ENCODE data around the gene LRBA.
"Not testable (repeated sequence)": the region's sequence is repeated elsewhere in the genome, so short reads cannot be mapped to it uniquely, and the experiment has no call there.

Gene LRBA

DNA sequence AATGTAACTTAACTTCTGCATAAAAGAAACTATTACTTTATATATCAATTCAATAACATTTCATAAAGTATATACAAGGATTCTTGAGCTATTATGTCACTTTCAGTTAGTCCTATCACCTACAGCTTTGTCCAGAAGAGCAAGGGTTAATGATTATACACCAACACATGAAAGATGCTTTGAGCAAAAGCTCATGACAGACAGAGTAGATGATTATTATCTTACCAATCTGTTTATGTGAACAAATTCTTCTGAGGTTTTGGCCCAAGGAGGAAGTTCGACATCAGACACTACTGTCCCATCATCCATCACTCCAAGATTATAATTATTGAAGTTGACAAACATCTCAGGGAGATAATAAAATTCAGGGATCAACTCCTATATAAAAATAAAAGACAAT, 599.9 kb downstream of the LRBA start:
- no peak for DNase-seq (ENCODE audit: low spot score)

DNA sequence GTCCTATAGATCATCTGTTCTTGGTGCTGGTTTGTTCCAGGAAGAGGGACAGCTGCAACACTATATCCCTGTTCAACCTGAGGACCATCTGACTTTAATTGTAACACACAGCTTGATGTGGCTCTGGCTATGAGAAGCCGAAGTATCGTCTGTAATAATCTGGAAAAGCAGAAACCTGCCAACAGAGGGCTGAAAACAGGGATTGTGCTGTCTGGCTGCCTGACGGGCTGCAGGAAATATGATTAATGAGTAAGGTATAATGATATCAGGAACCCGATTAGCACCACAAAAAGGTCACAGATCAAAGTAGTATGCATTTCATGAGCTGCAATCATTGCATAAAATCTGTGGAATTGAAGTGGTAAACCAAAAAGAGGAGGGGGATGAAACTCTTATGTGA, 603.6 kb downstream of the LRBA start:
- DNase-seq (ENCODE audit: low spot score): no peak

DNA sequence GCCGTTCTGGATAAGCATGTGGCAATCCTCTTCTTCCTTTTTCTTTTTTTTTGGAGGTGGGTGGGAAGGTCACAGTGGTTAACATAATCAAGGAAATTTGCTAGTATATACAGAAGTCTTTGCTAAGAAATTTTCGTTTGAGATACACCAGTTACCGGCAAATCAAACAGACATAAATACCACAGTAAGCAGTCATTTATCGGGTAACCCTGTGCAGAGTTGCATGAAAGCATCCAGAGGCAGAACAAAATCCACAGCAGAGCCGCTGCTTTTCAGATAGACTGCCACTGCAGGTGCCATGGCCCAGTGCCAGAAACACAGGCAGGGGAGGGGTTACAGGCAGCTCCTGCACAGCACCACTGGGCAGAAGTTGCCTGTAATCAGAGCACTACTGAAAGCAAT, 612.2 kb downstream of the LRBA start:
- no peak for DNase-seq (ENCODE audit: low spot score)

DNA sequence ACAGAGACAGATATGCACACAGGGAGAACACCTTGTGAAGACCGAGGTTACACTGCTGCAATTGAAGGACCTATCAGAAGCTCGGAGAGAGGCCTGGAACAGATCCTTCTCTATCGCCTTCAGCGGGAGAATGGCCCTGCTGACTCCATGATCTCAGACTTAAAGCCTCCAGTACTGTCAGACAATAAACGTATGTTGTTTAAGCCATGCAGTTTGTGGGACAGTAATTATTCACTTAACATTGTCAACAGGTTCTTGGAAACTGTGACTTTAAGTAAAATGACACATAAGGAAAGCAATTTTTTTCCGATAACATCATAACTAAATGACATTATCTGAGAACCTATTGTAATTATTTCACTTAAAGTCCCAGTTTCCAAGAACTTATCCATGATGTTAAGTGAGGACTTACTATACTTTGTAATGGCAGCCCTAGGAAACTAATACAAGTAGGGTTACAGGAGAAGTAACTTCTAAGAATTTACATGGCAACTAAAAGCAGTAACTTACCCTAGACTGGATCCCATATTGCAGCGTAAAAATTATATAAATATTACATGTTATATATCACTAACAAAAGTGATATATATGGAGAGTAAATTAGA, 613.9 kb downstream of the LRBA start:
- no peak for DNase-seq (ENCODE audit: low spot score)

DNA sequence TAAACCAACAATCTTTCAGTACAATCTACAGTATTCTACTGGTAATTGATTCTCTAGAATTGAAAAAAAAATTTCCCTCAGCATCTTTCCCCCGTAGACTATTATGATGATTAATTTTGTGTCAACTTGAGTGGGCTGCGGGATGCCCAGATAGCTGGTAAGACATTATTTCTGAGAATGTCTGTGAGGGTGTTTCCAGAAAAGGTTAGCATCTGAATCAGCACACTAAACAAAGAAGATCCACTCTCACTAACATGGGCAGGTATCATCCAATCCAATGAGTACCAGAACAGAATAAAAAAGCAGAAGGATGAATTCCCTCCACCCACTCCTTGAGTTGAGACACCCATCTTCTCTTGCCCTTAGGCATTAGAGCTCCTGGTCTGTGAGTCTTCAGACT, 619.2 kb downstream of the LRBA start:
- no peak for DNase-seq (ENCODE audit: low spot score)

DNA sequence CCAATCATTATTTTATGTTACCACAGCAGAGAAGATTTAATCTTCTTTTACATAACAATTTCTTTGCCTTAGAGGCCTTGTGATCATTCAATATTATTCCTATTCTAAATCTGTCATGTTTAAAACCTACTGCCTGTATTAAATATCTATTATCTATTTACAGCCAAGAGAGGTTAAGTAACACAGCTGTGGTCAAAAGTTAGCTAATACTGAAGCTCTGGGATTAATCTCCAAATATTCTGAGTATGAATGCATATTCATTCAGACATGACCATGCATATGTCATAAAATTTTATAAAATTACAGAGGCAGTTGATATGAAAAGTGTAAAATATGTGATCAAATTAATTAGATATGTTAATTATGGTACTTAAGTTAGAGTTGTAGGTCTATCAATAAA, 621.0 kb downstream of the LRBA start:
- DNase-seq (ENCODE audit: low spot score): no peak

DNA sequence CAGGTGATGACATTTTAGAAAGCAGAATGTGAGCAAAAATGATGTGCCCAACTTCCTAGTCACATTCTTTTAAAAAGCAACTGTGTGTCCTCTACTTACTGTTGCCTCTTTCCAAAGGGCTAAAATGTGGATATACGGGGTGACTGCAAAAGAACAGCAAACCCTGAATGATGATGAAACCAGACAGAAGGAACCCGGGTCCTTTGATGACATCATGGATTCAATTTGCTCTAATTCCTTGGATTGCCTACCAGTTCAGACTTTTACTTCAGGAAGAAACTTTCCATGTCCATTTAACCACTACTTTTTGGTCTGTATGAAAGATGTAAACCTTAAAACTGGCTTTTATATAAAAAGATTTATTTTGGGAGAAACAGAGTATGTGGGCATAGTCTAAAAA, 624.0 kb downstream of the LRBA start:
- DNase-seq (ENCODE audit: low spot score): no peak

DNA sequence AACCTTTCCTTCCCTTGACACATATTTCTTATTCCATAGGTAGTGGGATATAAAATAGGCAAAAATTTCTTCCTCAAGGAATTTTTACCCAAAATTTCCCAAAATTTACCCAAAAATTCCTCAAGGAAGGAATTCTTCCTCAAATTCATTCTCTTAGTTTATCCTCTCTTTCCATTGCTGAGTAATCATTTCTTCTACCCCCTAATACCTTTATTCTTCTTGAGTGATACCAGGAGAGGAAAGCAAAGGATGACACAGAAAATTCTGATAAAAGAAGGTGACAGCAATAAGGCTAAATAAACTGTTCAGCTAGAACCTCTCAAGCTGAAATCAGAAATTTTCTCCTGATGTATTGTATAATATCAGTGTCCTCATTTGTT, 624.6 kb downstream of the LRBA start:
- no peak for DNase-seq (ENCODE audit: low spot score)

DNA sequence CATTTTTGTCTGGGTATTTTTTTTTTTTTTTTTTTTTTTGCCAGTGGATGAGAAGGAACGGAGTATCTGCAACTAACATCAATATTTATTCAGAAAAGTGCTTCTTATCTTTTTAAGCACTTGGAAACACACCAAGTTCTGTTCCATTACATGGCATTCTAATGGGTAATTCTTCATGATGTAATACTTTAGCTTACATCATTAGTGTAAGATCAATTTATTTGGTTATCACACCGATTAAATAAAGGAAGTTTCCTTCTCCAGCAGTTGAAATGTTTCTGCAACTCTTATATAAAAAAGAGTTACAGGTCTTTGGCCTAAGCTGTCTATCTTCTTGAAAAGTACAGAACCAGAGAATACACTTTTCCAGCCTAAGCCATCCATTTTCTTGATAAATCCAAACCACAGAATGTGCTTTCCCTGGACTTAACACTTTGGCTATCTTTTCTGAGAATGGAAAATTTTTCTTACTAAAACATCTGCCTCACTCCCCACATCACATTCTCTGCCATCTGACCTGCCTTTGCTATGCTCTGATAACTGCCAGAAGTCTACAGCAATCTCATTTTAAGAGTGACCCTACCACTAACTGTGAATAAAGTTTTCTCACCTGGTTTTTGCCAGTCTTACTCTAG, 625.1 kb downstream of the LRBA start:
- no peak for DNase-seq (ENCODE audit: low spot score)

DNA sequence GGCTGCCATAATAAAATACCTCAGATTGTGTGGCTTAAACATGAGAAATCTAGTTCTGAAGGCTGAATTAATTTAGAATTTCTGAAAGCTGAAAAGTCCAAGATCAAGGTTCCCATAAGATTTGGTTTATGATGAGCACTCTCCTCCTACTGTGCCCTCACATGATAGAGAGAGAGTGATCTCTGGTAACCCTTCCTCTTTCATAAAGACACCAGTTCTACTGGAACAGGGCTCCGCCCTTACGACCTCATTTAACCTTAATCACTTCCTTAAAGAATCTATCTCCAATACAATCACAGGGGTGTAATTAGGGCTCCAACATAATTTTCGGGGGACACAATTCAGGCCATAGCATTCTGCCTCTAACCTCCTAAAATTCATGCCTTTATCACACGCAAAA, 627.1 kb downstream of the LRBA start:
- no peak for DNase-seq (ENCODE audit: low spot score)

DNA sequence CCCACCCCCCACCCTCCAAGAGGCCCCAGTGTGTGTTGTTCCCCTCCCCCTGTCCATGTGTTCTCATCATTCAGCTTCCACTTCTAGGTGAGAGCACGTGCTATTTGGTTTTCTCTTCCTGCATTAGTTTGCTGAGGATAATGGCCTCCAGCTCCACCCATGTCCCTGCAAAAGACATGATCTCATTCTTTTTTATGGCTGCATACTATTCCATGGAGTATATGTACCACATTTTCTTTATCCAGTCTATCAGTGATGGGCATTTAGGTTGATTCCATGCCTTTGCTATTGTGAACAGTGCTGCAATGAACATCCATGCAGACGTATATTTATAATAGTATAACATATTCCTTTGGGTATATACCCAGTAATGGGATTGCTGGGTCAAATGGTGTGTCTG, 628.7 kb downstream of the LRBA start:
- DNase-seq (ENCODE audit: low spot score): not testable (repeated sequence)

DNA sequence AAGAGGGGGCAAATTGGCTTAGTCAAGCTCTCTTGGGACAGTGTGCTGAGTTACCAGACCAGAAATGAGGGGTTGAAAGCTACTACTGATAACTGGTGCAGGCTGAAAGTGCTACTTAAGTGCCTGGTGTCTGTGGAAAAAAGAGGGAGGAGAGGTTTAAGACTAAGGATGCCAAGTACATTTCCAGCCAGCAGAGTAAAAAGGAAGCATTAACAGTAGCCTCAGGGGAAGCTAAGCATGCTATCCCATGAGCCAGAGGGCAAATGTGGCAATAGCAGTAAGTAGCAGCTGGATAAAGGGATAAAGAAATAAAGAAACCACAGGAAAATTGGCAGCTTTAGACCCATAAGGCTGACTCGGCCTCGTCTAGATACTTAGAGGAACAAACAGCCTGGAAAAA, 629.5 kb downstream of the LRBA start:
- DNase-seq (ENCODE audit: low spot score): no peak

DNA sequence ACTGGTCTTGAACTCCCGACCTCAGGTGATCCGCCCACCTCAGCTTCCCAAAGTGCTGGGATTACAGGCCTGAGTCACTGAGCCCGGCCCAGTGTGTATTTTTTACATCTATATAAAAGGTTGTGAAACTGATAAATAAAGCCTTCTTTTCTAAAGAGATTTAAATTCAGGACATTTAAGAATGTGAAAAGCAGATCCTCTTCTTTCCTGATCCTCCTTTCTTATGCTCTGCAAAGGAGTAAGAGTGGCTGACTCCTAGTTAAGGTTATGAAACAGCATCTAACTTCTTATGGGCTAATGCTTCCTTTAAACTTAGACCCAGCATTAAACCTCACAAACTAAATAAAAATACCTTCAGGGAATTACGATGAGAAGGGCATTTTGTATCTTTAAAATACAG, 630.8 kb downstream of the LRBA start:
- DNase-seq (ENCODE audit: low spot score): no peak

DNA sequence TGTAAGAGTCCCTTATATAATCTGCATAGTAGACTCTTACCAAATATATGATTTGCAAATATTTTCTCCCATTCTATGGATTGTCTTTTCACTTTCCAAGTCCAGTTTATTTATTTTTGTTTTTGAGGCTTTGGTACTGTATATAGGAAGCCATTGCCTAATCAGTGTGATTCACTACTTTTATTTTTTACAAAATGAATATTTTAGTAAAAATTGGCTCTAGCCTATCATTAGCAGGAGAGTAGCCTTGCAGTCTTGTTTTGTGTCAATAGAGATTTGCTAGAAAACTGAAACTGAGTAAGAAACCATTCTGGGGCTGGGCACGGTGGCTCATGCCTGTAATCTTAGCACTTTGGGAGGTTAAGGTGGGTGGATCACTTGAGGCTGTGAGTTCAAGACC, 633.1 kb downstream of the LRBA start:
- DNase-seq (ENCODE audit: low spot score): no peak

DNA sequence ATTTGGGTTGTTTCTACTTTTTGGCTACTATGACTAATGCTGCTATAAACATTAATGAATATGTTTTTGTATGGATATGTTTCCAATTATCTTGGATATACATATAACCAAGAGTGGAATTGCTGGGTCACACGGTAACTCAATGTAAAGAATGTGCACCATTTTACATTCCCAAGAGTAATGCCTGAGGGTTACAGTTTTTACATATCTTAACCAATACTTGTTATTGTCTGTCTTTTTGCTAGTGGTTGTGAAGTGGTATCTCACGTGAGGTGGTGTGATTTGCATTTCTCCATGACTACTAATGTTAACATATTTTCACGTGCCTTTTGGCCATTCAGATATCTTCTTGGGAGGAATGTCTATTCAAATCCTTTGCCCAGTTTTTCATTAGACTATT, 633.5 kb downstream of the LRBA start:
- DNase-seq (ENCODE audit: low spot score): no peak

DNA sequence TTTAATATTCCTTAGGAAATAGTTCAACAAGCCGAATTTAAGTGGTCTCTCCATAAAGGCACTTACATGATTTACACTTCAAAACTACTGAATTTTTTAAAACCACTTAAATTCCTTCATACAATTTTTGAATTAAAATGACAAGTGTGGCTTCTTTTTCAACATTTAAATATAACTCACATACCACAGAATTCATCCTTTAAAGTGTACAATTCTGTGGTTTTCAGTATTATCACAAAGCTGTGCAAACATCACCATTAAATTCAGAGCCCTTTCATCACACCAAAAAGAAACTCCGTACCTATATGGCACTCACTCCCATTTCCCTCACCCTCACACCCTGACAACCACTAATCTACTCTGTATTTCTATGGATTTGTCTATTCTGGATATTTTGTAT, 634.0 kb downstream of the LRBA start:
- no peak for DNase-seq (ENCODE audit: low spot score)

DNA sequence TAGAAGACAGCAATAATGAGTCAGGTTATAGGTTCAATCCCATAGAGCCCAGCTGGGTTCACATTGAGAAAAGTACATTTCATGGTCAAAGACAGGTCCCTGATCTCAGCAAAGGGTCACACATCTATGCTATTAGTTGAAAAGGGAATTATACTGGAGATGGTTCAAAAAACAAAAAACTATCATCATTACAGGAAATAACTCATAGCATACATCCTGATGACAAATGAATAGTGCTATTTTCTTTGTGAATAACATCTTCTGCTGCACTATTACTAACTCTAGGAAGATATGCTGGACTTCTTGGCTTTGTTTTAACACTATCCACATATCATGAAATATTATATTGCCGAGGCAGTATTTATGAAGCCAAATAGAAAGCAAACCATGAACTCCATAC, 635.6 kb downstream of the LRBA start:
- DNase-seq (ENCODE audit: low spot score): peak; percentile 55

DNA sequence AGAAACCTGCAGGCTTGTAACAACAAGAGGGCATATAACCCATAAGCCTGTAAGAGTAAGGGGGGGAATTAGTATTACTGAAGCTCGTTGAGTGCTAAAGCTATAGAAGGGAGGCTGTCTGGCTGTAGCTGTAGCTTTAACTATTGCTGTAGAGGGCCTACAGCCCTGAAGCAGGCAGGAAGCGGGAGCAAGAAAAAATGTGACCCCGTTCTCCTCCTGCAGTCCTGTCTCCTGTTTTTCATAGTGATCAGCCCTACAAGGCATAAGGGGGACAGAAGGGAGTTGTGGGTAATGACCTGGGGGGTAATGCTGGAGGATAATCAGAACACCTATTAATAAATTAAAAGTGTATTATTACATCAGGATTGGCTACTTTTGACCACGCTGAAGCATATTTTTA, 640.1 kb downstream of the LRBA start:
- no peak for DNase-seq (ENCODE audit: low spot score)

DNA sequence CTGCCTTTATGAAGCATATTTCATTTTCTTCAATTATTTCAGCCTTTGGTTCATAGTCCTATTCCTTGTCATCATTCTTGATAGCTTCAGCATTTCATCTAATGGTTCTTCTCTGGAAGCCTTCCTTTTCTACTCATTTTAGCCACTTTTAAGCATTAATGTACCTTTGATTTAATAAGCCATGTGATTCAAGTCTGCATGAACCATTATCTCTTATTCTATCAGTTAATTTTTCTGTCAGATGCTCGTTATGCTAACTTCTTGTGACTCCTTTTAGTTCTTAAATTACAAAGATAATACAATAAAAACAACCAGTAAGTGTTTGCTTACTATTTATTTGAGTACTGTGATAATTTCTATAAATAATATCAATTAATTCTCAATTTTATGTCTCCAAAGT, 643.2 kb downstream of the LRBA start:
- DNase-seq (ENCODE audit: low spot score): no peak

DNA sequence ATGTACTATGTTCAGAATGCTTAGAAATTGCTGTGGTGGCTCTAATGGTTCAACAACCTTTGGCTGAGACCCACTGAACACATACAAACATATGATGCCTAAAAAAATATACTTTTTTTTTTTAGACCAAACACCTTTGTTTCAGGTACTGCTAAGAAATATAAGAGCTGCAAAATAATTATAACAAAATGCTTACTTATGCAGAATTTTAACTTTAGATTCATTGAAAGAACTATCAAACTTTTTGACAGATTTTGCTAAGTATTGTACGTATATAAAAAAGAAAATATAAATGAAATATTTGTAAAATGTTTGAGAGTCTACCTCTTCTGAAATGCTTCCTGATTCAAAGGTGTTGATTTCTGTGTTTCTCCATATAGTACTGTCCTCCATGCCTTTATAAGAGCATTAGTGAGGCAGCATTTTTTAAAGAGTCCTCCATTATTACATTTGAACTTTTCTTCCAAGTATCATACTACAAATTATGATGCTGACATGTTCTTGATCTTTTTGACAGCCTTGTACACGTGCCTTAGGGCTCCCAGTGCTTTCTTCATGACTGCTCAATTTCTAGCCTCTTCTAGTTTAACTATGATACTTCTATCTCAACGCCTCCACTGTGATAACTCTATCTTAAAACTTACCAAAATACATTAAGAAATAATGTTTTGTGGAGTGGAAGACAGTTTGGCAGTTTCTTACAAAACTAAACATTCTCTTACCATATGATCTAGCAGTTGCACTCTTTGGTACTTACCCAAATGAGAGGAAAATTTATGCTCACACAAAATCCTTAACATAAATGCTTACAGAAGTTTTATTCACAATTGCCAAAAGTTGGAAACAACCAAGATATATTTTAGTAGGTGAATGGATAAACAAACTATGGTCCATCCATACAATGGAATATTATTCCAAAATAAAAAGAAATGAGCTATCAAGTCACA, 645.4 kb downstream of the LRBA start:
- DNase-seq (ENCODE audit: low spot score): no peak

DNA sequence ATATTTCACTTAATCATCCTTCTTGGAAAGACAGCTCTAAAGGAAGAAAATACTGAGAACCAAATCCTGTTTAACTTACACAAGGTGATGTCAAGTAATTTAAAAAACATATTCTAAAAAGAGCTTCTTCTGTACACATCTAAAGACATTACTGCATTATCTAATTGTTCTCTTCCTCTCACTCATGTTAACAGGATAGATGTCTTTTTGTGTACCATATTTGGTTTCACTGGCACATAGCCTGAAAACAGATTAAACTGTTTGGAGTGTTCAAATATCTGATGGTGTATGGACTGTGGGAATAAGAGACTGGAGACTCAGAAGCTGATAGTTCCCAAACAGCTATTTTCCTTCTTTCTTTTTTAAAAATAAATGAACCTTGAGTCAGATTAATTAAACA, 646.4 kb downstream of the LRBA start:
- no peak for DNase-seq (ENCODE audit: low spot score)

DNA sequence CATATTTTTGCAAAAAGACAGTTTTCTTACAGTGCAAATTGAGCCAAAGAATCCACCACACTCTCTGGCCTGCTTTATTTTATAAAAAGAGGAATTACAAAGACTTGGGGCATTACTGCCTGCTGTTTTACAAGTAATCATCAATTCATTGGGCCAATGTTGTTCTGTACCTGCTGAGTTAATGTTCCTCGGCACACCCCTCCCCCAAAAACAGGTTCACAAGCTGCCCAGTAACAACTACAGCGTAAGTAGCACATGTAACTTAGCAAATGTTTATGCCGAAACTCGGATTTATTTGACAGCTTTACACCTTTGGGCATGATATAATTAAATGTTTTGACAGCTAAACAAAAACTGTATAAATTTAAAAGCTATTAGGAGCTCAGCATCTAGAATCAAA, 647.8 kb downstream of the LRBA start:
- DNase-seq (ENCODE audit: low spot score): no peak

DNA sequence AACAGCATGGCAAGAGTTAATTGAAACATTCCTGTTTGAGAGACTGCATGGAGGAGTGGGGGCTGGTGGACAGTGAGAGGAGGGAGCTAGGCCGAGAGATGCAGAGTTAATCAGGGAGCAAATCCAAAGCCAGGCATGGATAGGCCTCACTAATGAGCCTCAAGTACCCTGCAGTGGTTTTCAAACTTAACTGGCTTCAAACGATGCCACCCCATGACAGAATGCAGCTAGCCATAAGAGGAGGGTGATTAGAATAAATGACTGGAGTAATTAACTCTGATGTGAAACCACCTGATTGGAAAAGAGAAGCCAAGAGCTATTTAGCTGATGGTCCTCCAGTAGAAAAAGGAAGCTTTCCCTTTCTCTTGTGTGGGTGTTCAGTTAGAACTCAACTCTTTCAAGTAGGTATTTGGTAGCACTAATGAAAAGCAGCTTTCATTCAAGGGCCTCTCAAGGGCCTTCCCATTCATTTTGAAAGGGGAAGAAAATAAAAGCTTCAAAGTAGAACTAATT, 648.5 kb downstream of the LRBA start:
- no peak for DNase-seq (ENCODE audit: low spot score)

Data from RKO (cell line).